Parathyroid adenoma (tissue), 2 donors: ENCODE data around the gene QPCTL.
"Not testable (repeated sequence)": the region's sequence is repeated elsewhere in the genome, so short reads cannot be mapped to it uniquely, and the experiment has no call there.

Experiments used
- H2AFZ ChIP-seq: fragments of 300-600 bp; sonication (generic); one replicate; pipeline ENCODE4 v1.7.0; 2017; ENCODE audit warnings: antibody characterized with exemption, mild to moderate bottlenecking
- H3K27ac ChIP-seq: fragments of 300-600 bp; sonication (generic); one replicate; pipeline ENCODE4 v1.7.0; 2017
- H3K27me3 ChIP-seq: fragments of 300-600 bp; sonication (generic); one replicate; pipeline ENCODE4 v1.7.0; 2017; ENCODE audit warnings: low read length; ENCODE audit not compliant: control insufficient read depth, insufficient read depth
- H3K36me3 ChIP-seq: fragments of 300-600 bp; sonication (generic); one replicate; pipeline ENCODE4 v1.7.0; 2017; ENCODE audit warnings: low read length; ENCODE audit not compliant: control insufficient read depth, insufficient read depth
- H3K4me1 ChIP-seq: fragments of 300-600 bp; sonication (generic); one replicate; pipeline ENCODE4 v1.7.0; 2017; ENCODE audit warnings: control low read depth
- H3K4me2 ChIP-seq: fragments of 300-600 bp; sonication (generic); one replicate; pipeline ENCODE4 v1.7.0; 2017; ENCODE audit warnings: low read length
- H3K4me3 ChIP-seq: fragments of 300-600 bp; sonication (generic); one replicate; pipeline ENCODE4 v1.7.0; 2017; ENCODE audit warnings: low read depth, low read length
- H3K79me2 ChIP-seq: fragments of 300-600 bp; sonication (generic); one replicate; pipeline ENCODE4 v1.7.0; 2017; ENCODE audit warnings: control low read depth
- H3K9ac ChIP-seq: fragments of 300-600 bp; sonication (generic); one replicate; pipeline ENCODE4 v1.7.0; 2017; ENCODE audit warnings: mild to moderate bottlenecking
- H3K9me3 ChIP-seq: fragments of 300-600 bp; sonication (generic); one replicate; pipeline ENCODE4 v1.7.0; 2017; ENCODE audit warnings: low read length; ENCODE audit not compliant: control insufficient read depth
- CTCF ChIP-seq: fragments of 300-600 bp; sonication (generic); IDR thresholded peaks from one replicate; pipeline ENCODE4 v1.7.0; 2017; ENCODE audit warnings: antibody characterized with exemption, mild to moderate bottlenecking
- donor health status: primary hyperparathyroidism.

QPCTL gene

GRCh38 chr19:45716359-45717130 lies 24.1 kb downstream of the QPCTL start:
- Histone ChIP-seq H3K9me3 (no peaks in the 10 kb centered on the region), H3K9ac (peak overlapping the region; percentile 59), H3K4me3 (peak overlapping the region; percentile 86), H3K36me3 (no peaks in the 10 kb centered on the region), H3K4me2 (peak overlapping the region; percentile 74), H3K27me3 (no peaks in the 10 kb centered on the region), H3K79me2 (peaks cover 16% of the 10 kb centered on the region), H3K4me1 (peaks cover 13% of the 10 kb centered on the region), H2AFZ (peak overlapping the region; percentile 68), H3K27ac (peak overlapping the region; percentile 99)
- no peak for TF ChIP-seq CTCF

- Histone ChIP-seq H3K27ac (peak overlapping the region; percentile 99), H3K27me3 (no peaks in the 10 kb centered on the region), H3K79me2 (peaks cover 14% of the 10 kb centered on the region), H2AFZ (peak overlapping the region; percentile 68), H3K9ac (peak overlapping the region; percentile 59), H3K4me1 (peaks cover 13% of the 10 kb centered on the region), H3K9me3 (no peaks in the 10 kb centered on the region), H3K4me2 (peak overlapping the region; percentile 82), H3K36me3 (no peaks in the 10 kb centered on the region), H3K4me3 (peak overlapping the region; percentile 86)
- TF ChIP-seq CTCF: peak; percentile 60
Measured at GRCh38 chr19:45717131-45717982, 24.9 kb downstream of the QPCTL start.

DNA sequence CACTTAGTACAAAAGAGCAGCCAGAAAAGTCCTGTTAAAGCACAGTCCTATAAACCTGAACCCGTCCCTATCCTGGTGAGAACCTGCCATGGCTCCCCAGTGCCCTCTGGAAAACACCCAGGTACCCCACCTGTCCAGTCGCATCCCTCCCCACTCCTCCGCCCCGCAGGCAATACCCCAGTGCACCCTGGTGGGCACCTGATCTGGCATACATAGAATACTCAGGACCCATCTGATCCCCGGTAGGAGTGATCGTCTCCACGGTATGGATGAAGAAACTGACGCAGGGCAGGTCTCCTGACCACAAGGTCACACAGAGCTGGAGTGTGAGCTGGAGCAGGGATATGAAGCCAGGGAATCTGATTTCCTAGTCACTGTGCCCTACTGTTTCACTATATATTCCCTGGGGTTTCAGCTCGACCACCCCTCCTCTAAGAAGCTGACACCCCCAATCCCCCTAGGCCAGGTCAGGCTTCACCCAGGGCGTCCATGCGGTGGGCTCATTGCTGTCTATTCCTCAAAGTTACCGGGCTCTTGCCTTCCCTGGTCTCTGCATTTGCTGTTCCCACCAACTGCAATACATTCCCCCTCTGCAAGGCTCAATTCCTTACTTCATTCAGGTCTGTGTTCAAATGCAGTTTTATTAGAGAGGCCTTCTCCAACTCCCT lies 25.7 kb downstream of the QPCTL start:
- peak overlapping the region; percentile 86 for H3K4me3 ChIP-seq
- no peak for TF ChIP-seq CTCF

GRCh38 chr19:45720065-45720464 lies 27.6 kb downstream of the QPCTL start:
- H3K9ac ChIP-seq, H3K4me2 ChIP-seq, H3K9me3 ChIP-seq, H3K27me3 ChIP-seq, H2AFZ ChIP-seq, H3K36me3 ChIP-seq, H3K27ac ChIP-seq, H3K4me3 ChIP-seq: not testable (repeated sequence)
- peaks cover 20% of the 10 kb centered on the region for H3K79me2 ChIP-seq
- peaks cover 13% of the 10 kb centered on the region for H3K4me1 ChIP-seq

More for the DNA sequence above, 25.7 kb downstream of the QPCTL start:
- H3K27me3 ChIP-seq: no peaks in the 10 kb centered on the region
- H3K9me3 ChIP-seq: no peaks in the 10 kb centered on the region
- no peaks in the 10 kb centered on the region for H3K36me3 ChIP-seq
- H2AFZ ChIP-seq: peak overlapping the region; percentile 68
- peak overlapping the region; percentile 82 for H3K4me2 ChIP-seq
- peak overlapping the region; percentile 51 for H3K9ac ChIP-seq
- H3K79me2 ChIP-seq: peaks cover 14% of the 10 kb centered on the region
- peak overlapping the region; percentile 99 for H3K27ac ChIP-seq
- H3K4me1 ChIP-seq: peaks cover 13% of the 10 kb centered on the region

DNA sequence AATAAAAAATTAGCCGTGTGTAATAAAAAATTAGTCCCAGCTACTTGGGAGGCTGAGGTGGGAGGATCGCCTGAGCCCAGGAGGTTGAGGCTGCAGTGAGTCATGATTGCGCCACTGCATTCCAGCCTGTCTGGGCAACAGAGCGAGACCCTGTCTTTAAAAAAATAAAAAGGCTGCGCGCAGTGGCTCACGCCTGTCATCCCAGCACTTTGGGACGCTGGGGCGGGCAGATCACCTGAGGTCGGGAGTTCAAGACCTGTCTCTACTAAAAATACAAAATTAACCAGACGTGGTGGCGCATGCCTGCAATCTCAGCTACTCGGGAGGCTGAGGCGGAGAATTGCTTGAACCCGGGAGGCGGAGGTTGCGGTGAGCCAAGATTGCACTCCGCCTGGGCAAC lies 36.2 kb downstream of the QPCTL start:
- H3K27ac ChIP-seq, H3K27me3 ChIP-seq, H3K4me2 ChIP-seq, H3K4me3 ChIP-seq, H3K4me1 ChIP-seq, H2AFZ ChIP-seq, H3K36me3 ChIP-seq, H3K9ac ChIP-seq, H3K9me3 ChIP-seq: not testable (repeated sequence)
- H3K79me2 ChIP-seq: peaks cover 58% of the 10 kb centered on the region
